ENCODE data around the gene PIP5K1A.

- TF ChIP-seq POLR2A (IDR thresholded peaks at IDR 0.05) = no peak
- TF ChIP-seq EP300 (IDR thresholded peaks at IDR 0.05) = no peak
These were observed 6.3 kb upstream of the PIP5K1A start for GRCh38 chr1:151192047-151192446.
